OCI-LY3 (cell line): ENCODE results near the gene BHMT.

Source experiments
- EZH2phosphoT487 ChIP-seq: fragments of 200-600 bp; shearing (Covaris generic); IDR thresholded peaks from 2 replicates; pipeline ENCODE4 v1.6.1; 2018; ENCODE audit warnings: antibody characterized with exemption, mixed run types, low read depth
- TF ChIP-seq, protein P1 (sequence below): fragments of 200-600, 300-600 bp; sonication (generic); IDR thresholded peaks from 2 replicates; pipeline ENCODE4 v1.5.1; 2014; ENCODE audit warnings: antibody characterized with exemption, low read length, low read depth

DNA sequence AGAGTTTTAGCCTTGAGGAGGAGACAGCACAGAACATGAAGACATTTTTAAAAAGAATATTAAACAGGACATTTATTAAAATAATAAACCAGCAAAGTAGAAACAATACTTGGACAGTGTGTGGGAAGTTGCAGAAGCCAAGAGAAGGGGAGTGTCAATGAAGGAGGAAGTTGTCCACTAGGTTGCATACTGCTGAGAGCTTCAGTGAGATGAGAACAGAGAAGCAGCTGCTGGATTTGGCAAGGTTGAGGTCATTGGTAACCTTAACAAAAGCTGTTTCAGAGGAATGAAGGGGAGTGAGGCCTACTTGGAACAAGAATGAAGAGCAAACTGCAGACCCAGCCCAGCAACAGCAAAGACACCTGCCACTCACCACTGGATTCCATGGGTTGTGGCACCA is 11.4 kb downstream of the BHMT start:
- TF ChIP-seq, protein P1, sequence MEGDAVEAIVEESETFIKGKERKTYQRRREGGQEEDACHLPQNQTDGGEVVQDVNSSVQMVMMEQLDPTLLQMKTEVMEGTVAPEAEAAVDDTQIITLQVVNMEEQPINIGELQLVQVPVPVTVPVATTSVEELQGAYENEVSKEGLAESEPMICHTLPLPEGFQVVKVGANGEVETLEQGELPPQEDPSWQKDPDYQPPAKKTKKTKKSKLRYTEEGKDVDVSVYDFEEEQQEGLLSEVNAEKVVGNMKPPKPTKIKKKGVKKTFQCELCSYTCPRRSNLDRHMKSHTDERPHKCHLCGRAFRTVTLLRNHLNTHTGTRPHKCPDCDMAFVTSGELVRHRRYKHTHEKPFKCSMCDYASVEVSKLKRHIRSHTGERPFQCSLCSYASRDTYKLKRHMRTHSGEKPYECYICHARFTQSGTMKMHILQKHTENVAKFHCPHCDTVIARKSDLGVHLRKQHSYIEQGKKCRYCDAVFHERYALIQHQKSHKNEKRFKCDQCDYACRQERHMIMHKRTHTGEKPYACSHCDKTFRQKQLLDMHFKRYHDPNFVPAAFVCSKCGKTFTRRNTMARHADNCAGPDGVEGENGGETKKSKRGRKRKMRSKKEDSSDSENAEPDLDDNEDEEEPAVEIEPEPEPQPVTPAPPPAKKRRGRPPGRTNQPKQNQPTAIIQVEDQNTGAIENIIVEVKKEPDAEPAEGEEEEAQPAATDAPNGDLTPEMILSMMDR, result no peak
- TF ChIP-seq EZH2phosphoT487, result no peak
